ENCODE data around the gene DUSP2. TPM values are rescaled to one million over a fixed set of nuclear protein-coding genes. Genes with fewer than 3 reads are reported as not detected.
A peak's percentile ranks its signal among the peaks of the same experiment; 100 is the strongest.

Gene DUSP2
- total and polyA plus RNA-seq, 10 of the 15 experiments (the other 5 are each of a cell fraction or from before 2014, with no cell fraction given), result 9.7 to 212 (median 57.2) TPM

DNA sequence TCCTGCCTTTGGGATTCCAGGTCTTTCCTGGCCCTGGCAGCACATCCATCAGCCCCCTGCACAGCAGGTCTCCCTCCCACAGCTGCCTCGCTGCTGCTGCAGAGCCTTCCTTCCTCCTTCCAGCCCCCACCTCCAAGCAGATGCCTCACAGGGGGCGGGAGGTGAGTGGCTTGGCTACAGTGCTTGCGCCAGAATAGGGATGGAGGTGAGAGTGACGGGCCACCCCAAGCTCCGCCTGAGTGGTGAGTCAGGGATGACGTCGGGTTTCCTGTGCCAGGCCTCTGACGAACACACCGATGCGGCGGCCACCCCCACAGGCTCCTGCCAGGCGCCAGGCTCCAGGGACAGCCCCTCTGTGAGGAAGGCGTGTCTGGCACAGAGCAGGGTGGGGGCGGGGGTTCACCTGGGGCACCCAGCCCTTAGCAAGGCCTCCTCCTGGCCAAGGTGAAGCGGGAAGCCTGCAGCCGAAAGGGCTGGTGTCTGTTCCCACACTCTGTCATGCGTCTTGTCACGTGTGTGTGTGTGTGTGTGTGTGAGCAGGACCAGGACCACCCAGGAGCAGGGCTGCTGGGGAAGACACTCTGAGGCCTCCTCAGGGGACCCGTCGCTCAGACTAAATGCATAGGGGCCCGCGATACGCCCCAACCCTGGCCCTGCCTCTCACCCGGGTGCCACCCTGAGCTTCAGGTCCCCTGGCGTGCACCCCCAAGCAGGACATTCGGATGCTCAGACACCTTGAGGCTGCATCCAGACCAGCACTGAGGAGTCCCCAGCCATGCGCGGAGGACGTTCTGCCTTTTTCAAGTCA lies 3.4 kb upstream of the DUSP2 start (continued):
- peak; percentile 93 for TF ChIP-seq ATF7 (IDR thresholded peaks at IDR 0.05; ENCODE audit: low read depth)
- TF ChIP-seq JUND (IDR thresholded peaks at IDR 0.05; ENCODE audit: low read depth, low read length), result peak; percentile 78
- peak; percentile 86 for TF ChIP-seq SMAD1 (IDR thresholded peaks at IDR 0.05; ENCODE audit: low read depth, partially characterized antibody)
- TF ChIP-seq TBL1XR1 (IDR thresholded peaks at IDR 0.05; ENCODE audit: low read depth, low read length), result peak; percentile 53; the same call in 1 of the 2 replicates
- no peak for TF ChIP-seq CBFB (IDR thresholded peaks at IDR 0.05; ENCODE audit: low read depth)
- no peak for TF ChIP-seq TCF3 (IDR thresholded peaks at IDR 0.05; ENCODE audit: borderline replicate concordance, insufficient read depth, low read depth, low read length)
- TF ChIP-seq NR2C1 (IDR thresholded peaks at IDR 0.05), result no peak
- TF ChIP-seq, protein P1, sequence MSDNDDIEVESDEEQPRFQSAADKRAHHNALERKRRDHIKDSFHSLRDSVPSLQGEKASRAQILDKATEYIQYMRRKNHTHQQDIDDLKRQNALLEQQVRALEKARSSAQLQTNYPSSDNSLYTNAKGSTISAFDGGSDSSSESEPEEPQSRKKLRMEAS (IDR thresholded peaks at IDR 0.05; ENCODE audit: low read depth, low read length), result peak; percentile 42; the same call in 1 of the 2 replicates
- TF ChIP-seq ELK1 (IDR thresholded peaks at IDR 0.05; ENCODE audit: low read depth, low read length), result no peak
- TF ChIP-seq RAD21 (IDR thresholded peaks at IDR 0.05; ENCODE audit: insufficient read depth, low read depth, low read length), result no peak
- TF ChIP-seq SRF (IDR thresholded peaks at IDR 0.05; ENCODE audit: low read depth in 2 of 2, low read length in 2 of 2), result no peak
- no peak for TF ChIP-seq SIN3A (IDR thresholded peaks at IDR 0.05; ENCODE audit: low read depth, low read length)
- no peak for TF ChIP-seq MTA3 (IDR thresholded peaks at IDR 0.05; ENCODE audit: borderline replicate concordance, low read length)
- TF ChIP-seq, protein P2, sequence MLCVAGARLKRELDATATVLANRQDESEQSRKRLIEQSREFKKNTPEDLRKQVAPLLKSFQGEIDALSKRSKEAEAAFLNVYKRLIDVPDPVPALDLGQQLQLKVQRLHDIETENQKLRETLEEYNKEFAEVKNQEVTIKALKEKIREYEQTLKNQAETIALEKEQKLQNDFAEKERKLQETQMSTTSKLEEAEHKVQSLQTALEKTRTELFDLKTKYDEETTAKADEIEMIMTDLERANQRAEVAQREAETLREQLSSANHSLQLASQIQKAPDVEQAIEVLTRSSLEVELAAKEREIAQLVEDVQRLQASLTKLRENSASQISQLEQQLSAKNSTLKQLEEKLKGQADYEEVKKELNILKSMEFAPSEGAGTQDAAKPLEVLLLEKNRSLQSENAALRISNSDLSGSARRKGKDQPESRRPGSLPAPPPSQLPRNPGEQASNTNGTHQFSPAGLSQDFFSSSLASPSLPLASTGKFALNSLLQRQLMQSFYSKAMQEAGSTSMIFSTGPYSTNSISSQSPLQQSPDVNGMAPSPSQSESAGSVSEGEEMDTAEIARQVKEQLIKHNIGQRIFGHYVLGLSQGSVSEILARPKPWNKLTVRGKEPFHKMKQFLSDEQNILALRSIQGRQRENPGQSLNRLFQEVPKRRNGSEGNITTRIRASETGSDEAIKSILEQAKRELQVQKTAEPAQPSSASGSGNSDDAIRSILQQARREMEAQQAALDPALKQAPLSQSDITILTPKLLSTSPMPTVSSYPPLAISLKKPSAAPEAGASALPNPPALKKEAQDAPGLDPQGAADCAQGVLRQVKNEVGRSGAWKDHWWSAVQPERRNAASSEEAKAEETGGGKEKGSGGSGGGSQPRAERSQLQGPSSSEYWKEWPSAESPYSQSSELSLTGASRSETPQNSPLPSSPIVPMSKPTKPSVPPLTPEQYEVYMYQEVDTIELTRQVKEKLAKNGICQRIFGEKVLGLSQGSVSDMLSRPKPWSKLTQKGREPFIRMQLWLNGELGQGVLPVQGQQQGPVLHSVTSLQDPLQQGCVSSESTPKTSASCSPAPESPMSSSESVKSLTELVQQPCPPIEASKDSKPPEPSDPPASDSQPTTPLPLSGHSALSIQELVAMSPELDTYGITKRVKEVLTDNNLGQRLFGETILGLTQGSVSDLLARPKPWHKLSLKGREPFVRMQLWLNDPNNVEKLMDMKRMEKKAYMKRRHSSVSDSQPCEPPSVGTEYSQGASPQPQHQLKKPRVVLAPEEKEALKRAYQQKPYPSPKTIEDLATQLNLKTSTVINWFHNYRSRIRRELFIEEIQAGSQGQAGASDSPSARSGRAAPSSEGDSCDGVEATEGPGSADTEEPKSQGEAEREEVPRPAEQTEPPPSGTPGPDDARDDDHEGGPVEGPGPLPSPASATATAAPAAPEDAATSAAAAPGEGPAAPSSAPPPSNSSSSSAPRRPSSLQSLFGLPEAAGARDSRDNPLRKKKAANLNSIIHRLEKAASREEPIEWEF (IDR thresholded peaks at IDR 0.05; ENCODE audit: insufficient replicate concordance, low read depth, low read length), result no peak
- TF ChIP-seq BCL11A (IDR thresholded peaks at IDR 0.05; ENCODE audit: low read depth, low read length), result no peak
- no peak for TF ChIP-seq SUPT20H (IDR thresholded peaks at IDR 0.05; ENCODE audit: borderline replicate concordance, control insufficient read depth, low read depth, low read length)
- 0 out of 2 replicates have a peak, but pooled peaks have one; percentile 74 for TF ChIP-seq RB1 (IDR thresholded peaks at IDR 0.05; ENCODE audit: borderline replicate concordance)
- no peak for TF ChIP-seq PML (IDR thresholded peaks at IDR 0.05; ENCODE audit: low read length)
- 0 out of 2 replicates have a peak, but pooled peaks have one; percentile 31 for TF ChIP-seq POLR2AphosphoS5 (IDR thresholded peaks at IDR 0.05; ENCODE audit: low read length)
- no peak for TF ChIP-seq POLR2A (IDR thresholded peaks at IDR 0.05; ENCODE audit: low read depth, low read length)
- TF ChIP-seq FOXK2 (IDR thresholded peaks at IDR 0.05), result no peak
- TF ChIP-seq E4F1 (IDR thresholded peaks at IDR 0.05; ENCODE audit: borderline replicate concordance, partially characterized antibody), result no peak

Data from GM12878 (cell line).